B cell (primary cell): ENCODE data around the gene SFXN2. TPM values are rescaled to one million over a fixed set of nuclear protein-coding genes. Genes with fewer than 3 reads are reported as not detected.
A peak's percentile ranks its signal among the peaks of the same experiment; 100 is the strongest.

Experiments used
- ATAC-seq: fragments of 200-7000 bp; cut with Tn5 transposase; one replicate; pipeline ENCODE4 v1.10.0; 2021; ENCODE audit warnings: low read depth, mild to moderate bottlenecking, moderate number of reproducible peaks, moderate library complexity
- CTCF ChIA-PET: fragments of 350-600 bp; sonication (Branson Sonifier 250); formaldehyde crosslinking; loops from one replicate; lab custom pipeline; 2021; ENCODE audit warnings: antibody characterized with exemption, inconsistent platforms; lab: Charles Lee
- POLR2A ChIA-PET: fragments of 350-600 bp; sonication (Branson Sonifier 250); formaldehyde crosslinking; loops from one replicate; lab custom pipeline; 2021; ENCODE audit warnings: antibody characterized with exemption; lab: Charles Lee
- DNase-seq: peaks from one replicate; pipeline ENCODE4 v3.0.0; 2013
- H2AFZ ChIP-seq: 2 replicates; pipeline ENCODE4 v1.6.1; 2012; ENCODE audit warnings: mild to moderate bottlenecking, low read depth, low read length; ENCODE audit not compliant: insufficient read depth, poor library complexity, severe bottlenecking
- H3K27ac ChIP-seq, 2 donors: 1 replicate in 1 of 2; 2 replicates in 1 of 2; pipeline ENCODE4 v1.5.1; 2012 to 2013; ENCODE audit warnings: low read length in 2 of 2, mild to moderate bottlenecking in 2 of 2, moderate library complexity in 1 of 2
- H3K27me3 ChIP-seq, 4 experiments: fragments of 200-600 bp in 1 of 4; sonication (generic) in 1 of 4; replicated peaks in 1 of 4; 1 replicate in 2 of 4; 2 replicates in 2 of 4; pipeline versions ENCODE4 v1.6.1 to v1.7.0; 2013 to 2016; ENCODE audit warnings: low read length in 3 of 4, mild to moderate bottlenecking in 2 of 4, mixed read lengths in 1 of 4, moderate library complexity in 1 of 4; ENCODE audit not compliant: insufficient read depth in 4 of 4, control insufficient read depth in 3 of 4; ENCODE audit errors: control extremely low read depth in 1 of 4
- H3K36me3 ChIP-seq, 2 experiments: replicated peaks in 1 of 2; 1 replicate in 1 of 2; 2 replicates in 1 of 2; pipeline versions ENCODE4 v1.6.1 to v1.7.1; 2013; ENCODE audit warnings: low read length in 1 of 2; ENCODE audit not compliant: insufficient read depth in 2 of 2, control insufficient read depth in 1 of 2; ENCODE audit errors: control extremely low read depth in 1 of 2, extremely low read depth in 1 of 2
- H3K4me1 ChIP-seq, 2 donors: fragments of 200-600 bp in 1 of 2; sonication (generic) in 1 of 2; 1 replicate in 1 of 2; 2 replicates in 1 of 2; pipeline versions ENCODE4 v1.5.1 to v1.6.1; 2013 to 2017; ENCODE audit warnings: low read length in 2 of 2; ENCODE audit not compliant: control insufficient read depth in 2 of 2, insufficient read depth in 2 of 2
- H3K4me2 ChIP-seq: replicated peaks from 2 replicates; pipeline ENCODE3; 2012; ENCODE audit warnings: mild to moderate bottlenecking, low read depth, low read length; ENCODE audit not compliant: poor library complexity, severe bottlenecking
- H3K4me3 ChIP-seq, 5 experiments: fragments of 200-600 bp in 1 of 5; sonication (generic) in 1 of 5; 1 replicate in 3 of 5; 2 replicates in 2 of 5; pipeline versions ENCODE4 v1.5.1 to v1.7.0; 2011 to 2016; ENCODE audit warnings: low read length in 4 of 5, mild to moderate bottlenecking in 4 of 5, low read depth in 2 of 5, control low read depth in 1 of 5, moderate library complexity in 1 of 5; ENCODE audit not compliant: insufficient read depth in 1 of 5; ENCODE audit errors: control extremely low read depth in 1 of 5, extremely low read depth in 1 of 5
- H3K79me2 ChIP-seq: fragments of 200-600 bp; sonication (generic); one replicate; pipeline ENCODE4 v1.6.0; 2016; ENCODE audit warnings: low read length; ENCODE audit not compliant: control insufficient read depth, insufficient read depth
- H3K9ac ChIP-seq: fragments of 200-600 bp; sonication (generic); 2 replicates; pipeline ENCODE4 v1.6.1; 2017; ENCODE audit warnings: mild to moderate bottlenecking, low read length, moderate library complexity
- H3K9me3 ChIP-seq, 3 donors: one replicate each; pipeline versions ENCODE4 v1.6.1 to v1.7.1; 2013; ENCODE audit warnings: low read length in 2 of 3; ENCODE audit not compliant: control insufficient read depth in 2 of 3, insufficient read depth in 1 of 3; ENCODE audit errors: control extremely low read depth in 1 of 3
- H4K20me1 ChIP-seq: 2 replicates; pipeline ENCODE4 v1.6.0; 2012; ENCODE audit warnings: mild to moderate bottlenecking, low read length; ENCODE audit not compliant: insufficient read depth, control insufficient read depth, poor library complexity, severe bottlenecking
- H3K27ac Mint-ChIP-seq: one replicate; pipeline ENCODE4 v1.8.0; 2021; ENCODE audit warnings: mixed read lengths
- H3K27me3 Mint-ChIP-seq: one replicate; pipeline ENCODE4 v1.8.0; 2021; ENCODE audit warnings: mixed read lengths
- H3K4me1 Mint-ChIP-seq: one replicate; pipeline ENCODE4 v1.8.0; 2021; ENCODE audit warnings: mixed read lengths
- H3K4me3 Mint-ChIP-seq: one replicate; pipeline ENCODE4 v1.8.0; 2021; ENCODE audit warnings: mixed read lengths
- H3K9me3 Mint-ChIP-seq: one replicate; pipeline ENCODE4 v1.8.0; 2022; ENCODE audit warnings: mixed read lengths; ENCODE audit not compliant: insufficient read depth
- EZH2 ChIP-seq: IDR thresholded peaks from 2 replicates; pipeline ENCODE4 v1.6.1; 2012; ENCODE audit warnings: borderline replicate concordance, low read depth, mild to moderate bottlenecking, moderate library complexity, low read length; ENCODE audit not compliant: insufficient read depth, poor library complexity, severe bottlenecking
- WGBS: methylation state at CpG from one replicate; pipeline ENCODE4 v1.1.5; 2013; ENCODE audit warnings: missing lambda C conversion rate; ENCODE audit not compliant: insufficient coverage; 5-methylcytosine and 5-hydroxymethylcytosine counted together
- intact Hi-C: fragments of 100-400 bp; cut with micrococcal nuclease; formaldehyde crosslinking; loops from one replicate; pipeline ENCODE4 v1.10.0; 2022
- polyA plus RNA-seq: library from polyadenylated mRNA; depleted of rRNA; stranded (reverse); fragments of >200 nt; gene quantifications from 2 replicates; pipeline ENCODE4 v1.2.3, GENCODE V29; 2012
- total RNA-seq, 2 donors: library from RNA; stranded (reverse); fragments of 120-200 nt in 1 of 2; gene quantifications; 1 replicate in 1 of 2; 2 replicates in 1 of 2; pipeline versions ENCODE4 v1.2.3 to v1.2.4, GENCODE V29; 2013 to 2022
- TF ChIP-seq, protein P1 (sequence below): fragments of 200-600 bp; IDR thresholded peaks from one replicate; pipeline ENCODE4 v1.8.0; 2022; ENCODE audit warnings: antibody characterized with exemption, mild to moderate bottlenecking

SFXN2 gene
- total and polyA plus RNA-seq, 2 donors (not counting 1 experiment from before 2014, with no cell fraction given) = 8.1 to 23.5 TPM

DNA sequence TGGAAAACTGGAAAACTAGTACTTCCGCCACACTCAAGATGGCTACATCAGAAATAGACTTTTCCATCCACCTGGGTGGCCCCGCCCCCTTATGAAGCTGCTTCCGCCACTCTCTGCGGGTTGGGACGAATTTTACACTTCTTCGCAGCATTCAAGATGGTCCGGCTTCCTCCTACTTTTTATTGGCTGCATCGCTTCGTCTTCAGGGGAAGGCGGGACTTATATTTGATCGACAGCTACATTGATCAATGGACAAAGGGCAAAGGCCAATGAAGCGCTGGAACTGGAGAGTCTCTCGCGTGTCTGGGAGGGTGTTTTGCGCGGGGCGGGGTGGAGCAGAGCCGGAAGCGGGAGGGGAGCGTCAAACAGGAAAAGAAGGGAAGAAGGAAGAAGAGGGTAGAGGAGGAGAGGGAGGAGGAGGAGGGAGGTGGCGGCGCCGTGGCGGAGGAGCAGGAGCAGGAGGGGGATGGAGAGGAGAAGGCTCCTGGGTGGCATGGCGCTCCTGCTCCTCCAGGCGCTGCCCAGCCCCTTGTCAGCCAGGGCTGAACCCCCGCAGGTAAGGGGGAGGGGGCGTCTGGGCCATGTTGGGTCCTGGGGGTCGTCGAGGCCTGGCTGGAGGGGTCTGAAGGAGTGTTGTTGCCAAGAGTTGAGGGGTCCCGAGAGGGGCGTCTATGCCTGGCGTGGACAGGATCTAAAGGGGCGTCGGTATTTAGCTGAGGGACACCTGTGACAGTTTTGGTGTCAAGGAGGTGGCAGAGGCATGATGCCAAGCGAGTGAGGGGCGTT, 29.3 kb downstream of the SFXN2 start, which contains the start of gene WBP1L:
WBP1L (plus strand) TSS at position 361 of the 786 bp plus-strand sequence; CDS start at position 467, 106 bp downstream.
- CTCF ChIA-PET = interaction anchor here (0.6 to 3.7 kb wide), 7 partner anchors 10 to 500 kb away, joined by 3 to 14 read pairs (median 3); partner anchors contain the start of genes ARL3 and SFXN2
- H3K4me3 ChIP-seq = peak within 1 kb of the TSS; percentile 70 to 96 (median 89)
- peak within 1 kb of the TSS; percentile 89 for H3K4me3 Mint-ChIP-seq
- peaks cover 2 to 6% of the 10 kb centered on the region in 2 experiments for H3K36me3 ChIP-seq
- peak within 1 kb of the TSS; percentile 85 for H3K4me2 ChIP-seq
- H3K79me2 ChIP-seq = peaks cover 51% of the 10 kb centered on the region
- H3K4me1 ChIP-seq = peaks cover 24 to 25% of the 10 kb centered on the region in 2 donors
- peaks cover 10% of the 10 kb centered on the region for H4K20me1 ChIP-seq
- H3K27me3 Mint-ChIP-seq = no peaks in the 10 kb centered on the region
- intact Hi-C loops = loop anchor here (1.0 to 10.0 kb wide), 6 partner anchors 29 to 621 kb away; partner anchors contain the start of genes ACTR1A, ARL3, BORCS7 and CNNM2
- peak within 1 kb of the TSS; percentile 87 for H2AFZ ChIP-seq
- peaks cover 42% of the 10 kb centered on the region for H3K4me1 Mint-ChIP-seq
- H3K9ac ChIP-seq = peak within 1 kb of the TSS; percentile 87
- under 1% methylated on average over 35 of the region's 37 CpGs for WGBS
- peak within 1 kb of the TSS; percentile 58 to 86 for H3K27ac ChIP-seq
- H3K9me3 Mint-ChIP-seq = no peaks in the 10 kb centered on the region
- no peak for TF ChIP-seq EZH2
- TF ChIP-seq, protein P1, sequence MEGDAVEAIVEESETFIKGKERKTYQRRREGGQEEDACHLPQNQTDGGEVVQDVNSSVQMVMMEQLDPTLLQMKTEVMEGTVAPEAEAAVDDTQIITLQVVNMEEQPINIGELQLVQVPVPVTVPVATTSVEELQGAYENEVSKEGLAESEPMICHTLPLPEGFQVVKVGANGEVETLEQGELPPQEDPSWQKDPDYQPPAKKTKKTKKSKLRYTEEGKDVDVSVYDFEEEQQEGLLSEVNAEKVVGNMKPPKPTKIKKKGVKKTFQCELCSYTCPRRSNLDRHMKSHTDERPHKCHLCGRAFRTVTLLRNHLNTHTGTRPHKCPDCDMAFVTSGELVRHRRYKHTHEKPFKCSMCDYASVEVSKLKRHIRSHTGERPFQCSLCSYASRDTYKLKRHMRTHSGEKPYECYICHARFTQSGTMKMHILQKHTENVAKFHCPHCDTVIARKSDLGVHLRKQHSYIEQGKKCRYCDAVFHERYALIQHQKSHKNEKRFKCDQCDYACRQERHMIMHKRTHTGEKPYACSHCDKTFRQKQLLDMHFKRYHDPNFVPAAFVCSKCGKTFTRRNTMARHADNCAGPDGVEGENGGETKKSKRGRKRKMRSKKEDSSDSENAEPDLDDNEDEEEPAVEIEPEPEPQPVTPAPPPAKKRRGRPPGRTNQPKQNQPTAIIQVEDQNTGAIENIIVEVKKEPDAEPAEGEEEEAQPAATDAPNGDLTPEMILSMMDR = peak; percentile 16
- ATAC-seq = peak; percentile 95
- POLR2A ChIA-PET = interaction anchor here (0.5 to 1.6 kb wide), 11 partner anchors 28 to 624 kb away, joined by 3 to 13 read pairs (median 4); partner anchors contain the start of genes ARL3, SFXN2, TAF5 and TRIM8
- H3K9me3 ChIP-seq = no peaks in the 10 kb centered on the region
- DNase-seq = peak; percentile 98
- peaks cover 0 to 2% (median 0%) of the 10 kb centered on the region in 4 experiments for H3K27me3 ChIP-seq
- peak within 1 kb of the TSS; percentile 88 for H3K27ac Mint-ChIP-seq
